Liver (tissue), 9 donors: ENCODE results near the gene NR2C1. TPM values are rescaled to one million over a fixed set of nuclear protein-coding genes. Genes with fewer than 3 reads are reported as not detected.

Source experiments
- DNase-seq: peaks from one replicate; pipeline ENCODE4 v3.0.0-alpha.2; 2017; ENCODE audit warnings: low spot score
- H3K27ac ChIP-seq, 2 donors: one replicate each; pipeline ENCODE4 v1.7.0; 2013; ENCODE audit warnings: inconsistent platforms in 2 of 2, low read length in 2 of 2, control low read depth in 1 of 2, low read depth in 1 of 2, mild to moderate bottlenecking in 1 of 2
- H3K27me3 ChIP-seq, 4 donors: one replicate each; pipeline versions ENCODE4 v1.6.1 to v1.7.0; 2013; ENCODE audit warnings: low read length in 3 of 4, inconsistent platforms in 1 of 4, mild to moderate bottlenecking in 1 of 4, moderate library complexity in 1 of 4; ENCODE audit not compliant: control insufficient read depth in 4 of 4, insufficient read depth in 4 of 4
- H3K36me3 ChIP-seq, 4 donors: one replicate each; pipeline versions ENCODE4 v1.6.1 to v1.7.0; 2013; ENCODE audit warnings: low read length in 3 of 4, mild to moderate bottlenecking in 3 of 4, low read depth in 1 of 4, moderate library complexity in 1 of 4; ENCODE audit not compliant: control insufficient read depth in 4 of 4, insufficient read depth in 3 of 4
- H3K4me1 ChIP-seq, 4 donors: one replicate each; pipeline versions ENCODE4 v1.6.1 to v1.7.0; 2013; ENCODE audit warnings: low read length in 3 of 4, mild to moderate bottlenecking in 3 of 4, moderate library complexity in 1 of 4; ENCODE audit not compliant: control insufficient read depth in 4 of 4, insufficient read depth in 4 of 4
- H3K4me3 ChIP-seq, 3 donors: one replicate each; pipeline versions ENCODE4 v1.6.1 to v1.7.0; 2013; ENCODE audit warnings: low read length in 3 of 3, control low read depth in 1 of 3, low read depth in 1 of 3, mild to moderate bottlenecking in 1 of 3
- H3K9ac ChIP-seq, 2 donors: one replicate each; pipeline ENCODE4 v1.7.0; 2013; ENCODE audit warnings: low read length in 2 of 2, mild to moderate bottlenecking in 2 of 2, moderate library complexity in 2 of 2, control low read depth in 1 of 2, low read depth in 1 of 2
- H3K9me3 ChIP-seq, 4 donors: one replicate each; pipeline versions ENCODE4 v1.6.1 to v1.7.0; 2013; ENCODE audit warnings: low read length in 3 of 4; ENCODE audit not compliant: control insufficient read depth in 4 of 4
- ATF3 ChIP-seq: IDR thresholded peaks from 2 replicates; pipeline ENCODE4 v1.6.1; 2016; ENCODE audit warnings: antibody characterized with exemption
- CTCF ChIP-seq: fragments of 150-350 bp; IDR thresholded peaks from 2 replicates; pipeline ENCODE4 v1.5.1; 2017; ENCODE audit warnings: improper control_type of control experiment, low read depth, low read length; ENCODE audit not compliant: missing input control
- FOXA1 ChIP-seq: IDR thresholded peaks from 2 replicates; pipeline ENCODE4 v1.6.1; 2016; ENCODE audit warnings: antibody characterized with exemption
- FOXA2 ChIP-seq: IDR thresholded peaks from 2 replicates; pipeline ENCODE4 v1.6.1; 2016; ENCODE audit warnings: antibody characterized with exemption
- HNF4A ChIP-seq, 2 donors: conservative IDR thresholded peaks; 2 replicates each; pipeline ENCODE4 v1.6.1; 2016; ENCODE audit warnings: antibody characterized with exemption in 2 of 2, mild to moderate bottlenecking in 2 of 2
- HNF4G ChIP-seq: IDR thresholded peaks from 2 replicates; pipeline ENCODE4 v1.6.1; 2016; ENCODE audit warnings: antibody characterized with exemption
- JUND ChIP-seq, 2 donors: IDR thresholded peaks; 2 replicates each; pipeline ENCODE4 v1.6.1; 2016; ENCODE audit warnings: antibody characterized with exemption in 2 of 2
- MAX ChIP-seq: IDR thresholded peaks from 2 replicates; pipeline ENCODE4 v1.6.1; 2016; ENCODE audit warnings: antibody characterized with exemption
- RAD21 ChIP-seq, 2 donors: IDR thresholded peaks; 2 replicates each; pipeline ENCODE4 v1.6.1; 2016; ENCODE audit warnings: antibody characterized with exemption in 2 of 2, mild to moderate bottlenecking in 2 of 2
- RXRA ChIP-seq, 2 donors: IDR thresholded peaks; 2 replicates each; pipeline ENCODE4 v1.6.1; 2017 to 2018; ENCODE audit warnings: antibody characterized with exemption in 2 of 2, mild to moderate bottlenecking in 1 of 2
- YY1 ChIP-seq: IDR thresholded peaks from 2 replicates; pipeline ENCODE4 v1.6.1; 2016; ENCODE audit warnings: antibody characterized with exemption, mild to moderate bottlenecking
- ZBTB33 ChIP-seq: IDR thresholded peaks from 2 replicates; pipeline ENCODE4 v1.6.1; 2016; ENCODE audit warnings: antibody characterized with exemption
- WGBS: extraction: QIAGEN DNeasy Blood & Tissue Kit; methylation state at CpG from one replicate; pipeline ENCODE4 v1.1.7; 2013; 5-methylcytosine and 5-hydroxymethylcytosine counted together
- polyA plus RNA-seq, 2 donors: library from polyadenylated mRNA; stranded (reverse) in 1 of 2; unstranded in 1 of 2; fragments of 200-250 nt in 1 of 2; fragments of >200 nt in 1 of 2; fragmentation: Nextera tagmentation in 1 of 2; extraction: Ambion mirVana in 1 of 2; gene quantifications; one replicate each; pipeline versions ENCODE4 v1.2.1 to v1.2.3, GENCODE V29; 2013 to 2015
- total RNA-seq, 2 donors: library from RNA; depleted of rRNA; stranded (reverse); fragments of >200 nt; gene quantifications; one replicate each; pipeline ENCODE4 v1.2.3, GENCODE V29; 2014
- donor health status: healthy.
- donor health status: healthy.
- donor health status: healthy.
- donor health status: healthy.
- donor health status: healthy.

The NR2C1 gene
- total and polyA plus RNA-seq, 4 donors = 8.3 to 32.0 (median 21.0) TPM

- DNase-seq = peak; percentile 52
- peaks cover 0 to 11% (median 8%) of the 10 kb centered on the region in 4 donors for H3K4me1 ChIP-seq
- 38% methylated on average over 2 of the region's 2 CpGs for WGBS
- no peaks in the 10 kb centered on the region for H3K27me3 ChIP-seq
- H3K9ac ChIP-seq = no peak overlapping the region
- TF ChIP-seq HNF4G (no peak), CTCF (peak; percentile 83), RAD21 (IDR thresholded peaks at IDR 0.05) (peak; percentile 94 to 95), HNF4A (conservative IDR thresholded peaks at IDR 0.05) (no peak)
- H3K36me3 ChIP-seq = peaks cover 0 to 4% (median 0%) of the 10 kb centered on the region in 4 donors
- H3K9me3 ChIP-seq = no peaks in the 10 kb centered on the region
- H3K4me3 ChIP-seq = no peak overlapping the region
- no peak overlapping the region for H3K27ac ChIP-seq
Observed at GRCh38 chr12:95117178-95117599, 43.8 kb upstream of the NR2C1 start.

- TF ChIP-seq CTCF (no peak), FOXA2 (no peak), RAD21 (IDR thresholded peaks at IDR 0.05) (no peak), HNF4G (no peak), MAX (no peak), RXRA (IDR thresholded peaks at IDR 0.05) (no peak), FOXA1 (no peak), JUND (IDR thresholded peaks at IDR 0.05) (no peak), ATF3 (no peak), ZBTB33 (no peak), YY1 (no peak)
- Histone ChIP-seq H3K9me3 (no peaks in the 10 kb centered on the region), H3K9ac (no peak overlapping the region), H3K36me3 (peaks cover 0 to 4% (median 0%) of the 10 kb centered on the region in 4 donors), H3K27me3 (no peaks in the 10 kb centered on the region), H3K4me1 (peaks cover 0 to 11% (median 8%) of the 10 kb centered on the region in 4 donors), H3K27ac (no peak overlapping the region), H3K4me3 (no peak overlapping the region)
- no peak for DNase-seq
- WGBS = 72% methylated on average over 3 of the region's 3 CpGs
Observed at GRCh38 chr12:95116773-95117172, 43.4 kb upstream of the NR2C1 start.
